ENCODE measurements around the gene LATS2.
"Not testable (repeated sequence)": the region's sequence is repeated elsewhere in the genome, so short reads cannot be mapped to it uniquely, and the experiment has no call there.

The LATS2 gene

DNA sequence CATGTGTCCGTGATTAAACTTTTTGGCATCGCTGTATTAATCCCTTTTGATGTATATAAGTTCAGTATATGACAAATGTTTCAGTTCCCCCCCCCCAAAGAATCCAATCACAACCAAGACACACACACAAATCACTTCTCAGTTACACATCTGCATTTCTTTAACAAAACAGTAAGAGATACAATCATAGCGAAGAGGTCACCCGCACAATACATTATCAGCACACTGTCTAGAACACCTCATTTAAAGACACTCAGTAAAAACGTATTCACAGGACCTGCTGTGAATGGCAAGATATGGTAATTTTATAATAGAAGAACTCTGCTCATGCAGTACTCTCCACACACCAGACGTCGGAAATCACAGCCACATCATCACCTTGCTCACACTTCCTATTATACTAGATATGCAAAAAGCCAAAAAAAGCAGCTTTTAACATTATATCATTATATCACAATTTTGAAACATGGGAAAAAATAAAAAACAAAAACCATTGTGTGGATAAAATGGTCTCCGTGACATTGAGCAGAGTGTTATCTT lies 87.4 kb downstream of the LATS2 start:
- DNase-seq (ENCODE audit: extremely low read depth, low read depth), result no peak
- TF ChIP-seq, protein P1, sequence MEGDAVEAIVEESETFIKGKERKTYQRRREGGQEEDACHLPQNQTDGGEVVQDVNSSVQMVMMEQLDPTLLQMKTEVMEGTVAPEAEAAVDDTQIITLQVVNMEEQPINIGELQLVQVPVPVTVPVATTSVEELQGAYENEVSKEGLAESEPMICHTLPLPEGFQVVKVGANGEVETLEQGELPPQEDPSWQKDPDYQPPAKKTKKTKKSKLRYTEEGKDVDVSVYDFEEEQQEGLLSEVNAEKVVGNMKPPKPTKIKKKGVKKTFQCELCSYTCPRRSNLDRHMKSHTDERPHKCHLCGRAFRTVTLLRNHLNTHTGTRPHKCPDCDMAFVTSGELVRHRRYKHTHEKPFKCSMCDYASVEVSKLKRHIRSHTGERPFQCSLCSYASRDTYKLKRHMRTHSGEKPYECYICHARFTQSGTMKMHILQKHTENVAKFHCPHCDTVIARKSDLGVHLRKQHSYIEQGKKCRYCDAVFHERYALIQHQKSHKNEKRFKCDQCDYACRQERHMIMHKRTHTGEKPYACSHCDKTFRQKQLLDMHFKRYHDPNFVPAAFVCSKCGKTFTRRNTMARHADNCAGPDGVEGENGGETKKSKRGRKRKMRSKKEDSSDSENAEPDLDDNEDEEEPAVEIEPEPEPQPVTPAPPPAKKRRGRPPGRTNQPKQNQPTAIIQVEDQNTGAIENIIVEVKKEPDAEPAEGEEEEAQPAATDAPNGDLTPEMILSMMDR (IDR thresholded peaks at IDR 0.05; ENCODE audit: low read depth, low read length), result no peak

DNA sequence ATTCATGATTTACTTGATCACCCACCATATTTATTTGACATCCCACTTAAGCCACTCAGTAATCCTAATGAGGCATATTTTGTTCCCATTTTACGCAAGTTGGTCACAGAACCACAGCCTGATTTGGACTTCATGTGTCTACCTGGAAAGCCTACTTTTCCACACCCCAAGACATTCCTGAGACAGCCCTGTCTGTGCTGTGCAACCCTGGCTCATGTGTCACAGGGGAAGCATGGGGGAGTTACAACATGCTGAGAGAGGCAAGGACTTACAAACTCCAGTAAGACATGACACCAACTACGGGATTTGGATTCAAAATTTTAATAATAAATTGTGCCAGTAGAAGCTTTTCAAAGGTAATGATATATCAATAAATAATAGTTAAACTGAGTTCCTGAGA lies 88.7 kb downstream of the LATS2 start:
- TF ChIP-seq, protein P1 (IDR thresholded peaks at IDR 0.05; ENCODE audit: low read depth, low read length), result no peak
- no peak for DNase-seq (ENCODE audit: extremely low read depth, low read depth)

DNA sequence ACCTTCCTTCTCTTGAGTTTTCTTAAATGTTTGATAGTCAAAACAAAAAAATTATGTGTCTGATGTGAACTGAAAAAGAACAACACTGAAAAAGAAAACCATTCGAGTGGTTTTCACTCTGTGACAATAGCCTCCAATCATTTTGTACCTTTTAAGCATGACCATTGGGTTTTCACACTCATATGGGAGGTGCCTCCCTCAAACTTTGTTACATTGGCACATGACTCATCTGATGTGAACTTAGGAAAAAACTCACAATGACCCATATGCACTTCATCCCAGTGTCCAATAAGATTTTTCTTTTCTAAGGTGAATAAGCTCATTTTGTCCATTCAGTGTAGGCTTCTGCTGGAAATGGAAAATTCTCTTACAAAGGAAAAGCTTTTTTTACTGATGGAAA lies 92.2 kb downstream of the LATS2 start:
- DNase-seq (ENCODE audit: extremely low read depth, low read depth), result no peak
- TF ChIP-seq, protein P1 (IDR thresholded peaks at IDR 0.05; ENCODE audit: low read depth, low read length), result no peak

DNA sequence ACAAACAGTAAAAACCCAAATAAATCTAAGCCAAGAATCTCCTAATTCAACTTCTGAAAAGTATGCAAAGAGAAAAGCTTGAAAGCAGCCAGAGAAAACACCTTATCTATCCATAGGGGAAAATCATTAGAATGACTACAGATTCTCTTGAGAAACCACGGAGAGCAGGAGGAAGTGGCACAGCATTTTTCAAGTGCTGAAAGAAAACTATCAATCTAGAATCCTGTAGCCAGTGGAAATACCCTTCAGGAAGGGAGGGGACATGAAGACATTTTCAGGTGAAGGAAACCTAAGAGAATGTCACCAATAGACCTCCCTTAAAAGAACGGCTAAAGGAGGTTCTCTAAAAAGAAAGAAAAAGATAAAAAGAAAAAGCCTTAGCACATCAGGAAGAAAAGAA lies 92.6 kb downstream of the LATS2 start:
- DNase-seq (ENCODE audit: extremely low read depth, low read depth), result no peak
- TF ChIP-seq, protein P1 (IDR thresholded peaks at IDR 0.05; ENCODE audit: low read depth, low read length), result no peak

DNA sequence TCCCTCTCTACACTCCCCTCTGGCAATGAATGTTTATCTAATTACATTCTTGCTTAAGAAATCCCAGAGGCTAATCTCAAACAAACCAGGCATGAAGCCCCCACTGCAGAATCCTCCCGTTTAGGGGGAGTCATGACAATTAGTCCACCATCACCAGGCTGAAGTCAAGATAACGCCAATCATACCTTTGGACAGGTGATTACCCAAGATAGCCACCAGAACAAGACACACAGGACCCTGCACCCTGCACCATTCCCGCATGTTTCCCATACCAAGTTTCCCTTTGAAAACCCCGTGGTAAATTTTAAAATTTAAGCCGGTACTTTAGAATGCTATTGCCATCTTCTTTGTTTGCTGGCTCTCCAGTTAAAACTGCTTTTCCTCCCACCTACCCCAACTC lies 94.0 kb downstream of the LATS2 start:
- TF ChIP-seq, protein P1 (IDR thresholded peaks at IDR 0.05; ENCODE audit: low read depth, low read length), result no peak
- DNase-seq (ENCODE audit: extremely low read depth, low read depth), result no peak

DNA sequence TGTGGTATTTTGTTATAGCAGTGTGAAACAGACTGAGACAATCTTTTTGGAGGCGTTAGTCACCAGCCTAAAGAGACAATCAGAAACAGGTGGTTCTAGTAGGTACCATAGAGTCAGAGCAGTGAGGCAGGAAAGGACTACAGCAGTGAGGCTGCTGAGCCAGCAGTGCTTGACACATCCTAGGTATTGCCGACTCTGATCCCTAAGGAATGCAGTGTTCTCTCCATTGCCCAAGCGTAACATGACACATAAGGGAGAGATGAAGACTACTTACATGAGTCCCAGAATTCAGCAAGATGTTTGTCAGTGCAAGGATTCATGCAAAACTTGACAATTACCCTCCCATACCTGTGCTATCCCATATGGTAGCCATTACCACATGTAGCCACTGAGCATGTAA lies 96.5 kb downstream of the LATS2 start:
- TF ChIP-seq, protein P1 (IDR thresholded peaks at IDR 0.05; ENCODE audit: low read depth, low read length), result no peak
- DNase-seq (ENCODE audit: extremely low read depth, low read depth), result no peak

DNA sequence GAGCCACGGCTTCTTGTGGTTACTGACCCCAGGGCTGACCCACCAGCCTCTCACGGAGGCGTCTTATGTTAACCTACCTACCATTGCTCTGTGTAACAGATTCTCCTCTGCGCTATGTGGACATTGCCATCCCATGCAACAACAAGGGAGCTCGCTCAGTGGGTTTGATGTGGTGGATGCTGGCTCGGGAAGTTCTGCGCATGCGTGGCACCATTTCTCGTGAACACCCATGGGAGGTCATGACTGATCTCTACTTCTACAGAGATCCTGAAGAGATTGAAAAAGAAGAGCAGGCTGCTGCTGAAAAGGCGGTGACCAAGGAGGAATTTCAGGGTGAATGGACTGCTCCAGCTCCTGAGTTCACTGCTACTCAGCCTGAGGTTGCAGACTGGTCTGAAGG lies 99.7 kb downstream of the LATS2 start:
- DNase-seq (ENCODE audit: extremely low read depth, low read depth), result not testable (repeated sequence)

DNA sequence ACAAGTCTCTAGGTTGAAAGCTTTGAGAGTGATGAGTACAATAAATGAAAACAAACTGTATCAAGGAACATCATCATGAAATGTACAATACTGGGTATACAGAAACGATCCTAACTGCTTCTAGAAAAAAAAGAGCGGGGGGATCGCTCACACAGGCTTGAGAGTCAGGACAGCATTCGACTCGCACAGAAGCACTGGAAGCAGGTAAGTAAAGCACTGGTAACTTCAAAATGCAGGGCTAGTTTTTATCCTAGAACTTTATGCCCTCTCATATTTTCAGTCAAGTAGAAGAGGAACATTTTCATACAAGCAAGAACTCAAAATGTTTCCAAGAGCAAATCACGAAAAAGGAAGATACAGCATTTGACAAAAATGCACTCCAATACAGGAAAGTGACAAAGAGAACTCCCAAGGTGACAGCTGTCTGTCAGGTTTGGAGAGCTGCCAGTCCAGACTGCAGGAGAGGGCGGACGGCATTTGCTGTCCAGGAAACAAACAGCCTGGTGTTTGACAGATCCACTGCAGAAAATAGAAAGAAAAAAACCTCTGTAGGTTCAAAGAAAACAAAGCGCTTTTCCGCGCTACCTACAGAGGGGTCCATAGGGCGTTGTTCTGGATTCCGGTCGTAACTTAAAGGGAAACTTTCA lies 100.6 kb downstream of the LATS2 start:
- DNase-seq (ENCODE audit: extremely low read depth, low read depth), result no peak
- TF ChIP-seq, protein P1 (IDR thresholded peaks at IDR 0.05; ENCODE audit: low read depth, low read length), result no peak

DNA sequence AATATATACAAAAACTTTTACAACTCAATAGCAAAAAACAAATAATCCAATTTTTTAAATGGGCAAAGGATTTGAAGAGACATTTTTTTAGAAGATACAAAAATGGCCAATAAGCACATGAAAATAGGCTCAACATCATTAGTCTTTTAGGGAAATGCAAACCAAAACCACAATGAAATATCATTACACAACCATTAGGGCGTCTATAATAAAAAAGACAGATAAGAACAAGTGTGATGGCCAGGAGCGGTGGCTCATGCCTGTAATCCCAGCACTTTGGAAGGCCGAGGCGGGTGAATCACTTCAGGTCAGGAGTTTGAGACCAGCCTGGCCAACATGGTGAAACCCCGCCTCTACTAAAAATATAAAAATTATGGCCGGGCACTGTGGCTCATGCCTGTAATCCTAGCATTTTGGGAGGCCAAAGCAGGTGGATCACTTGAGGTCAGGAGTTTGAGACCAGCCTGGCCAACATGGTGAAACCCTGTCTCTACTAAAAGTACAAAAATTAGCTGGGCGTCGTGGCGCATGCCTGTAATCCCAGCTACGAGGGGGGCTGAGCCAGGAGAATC lies 104.3 kb downstream of the LATS2 start:
- DNase-seq (ENCODE audit: extremely low read depth, low read depth), result not testable (repeated sequence)
